Thoracic aorta (tissue), 2 donors: ENCODE results near the gene AP3M1. TPM values are rescaled to one million over a fixed set of nuclear protein-coding genes. Genes with fewer than 3 reads are reported as not detected.

ENCODE experiments used
- ATAC-seq: fragments of 150-250 bp; one replicate; pipeline ENCODE4 v1.8.0; 2017; ENCODE audit warnings: low read depth; ENCODE audit not compliant: insufficient number of reproducible peaks, low FRiP score
- DNase-seq: peaks from one replicate; pipeline ENCODE4 v3.0.0-alpha.2; 2020; ENCODE audit warnings: low spot score
- H3K27ac ChIP-seq, 2 donors: fragments of 200-600 bp; sonication (generic); 1 replicate in 1 of 2; 2 replicates in 1 of 2; pipeline ENCODE4 v1.5.1; 2016; ENCODE audit warnings: mild to moderate bottlenecking in 2 of 2, moderate library complexity in 2 of 2
- H3K27me3 ChIP-seq: fragments of 200-600 bp; sonication (generic); replicated peaks from 2 replicates; pipeline ENCODE4 v1.6.0; 2016; ENCODE audit warnings: mild to moderate bottlenecking; ENCODE audit not compliant: insufficient read depth
- H3K36me3 ChIP-seq: fragments of 200-600 bp; sonication (generic); one replicate; pipeline ENCODE4 v1.5.1; 2016
- H3K4me1 ChIP-seq, 2 donors: fragments of 200-600 bp; sonication (generic); 1 replicate in 1 of 2; 2 replicates in 1 of 2; pipeline versions ENCODE4 v1.5.1 to v1.6.0; 2016; ENCODE audit warnings: low read depth in 2 of 2, mild to moderate bottlenecking in 1 of 2; ENCODE audit not compliant: control insufficient read depth in 1 of 2
- H3K4me3 ChIP-seq: fragments of 200-600 bp; sonication (generic); 2 replicates; pipeline ENCODE4 v1.5.1; 2016; ENCODE audit warnings: mild to moderate bottlenecking
- H3K9me3 ChIP-seq: fragments of 200-600 bp; sonication (generic); 2 replicates; pipeline ENCODE4 v1.5.1; 2016
- CTCF ChIP-seq: fragments of 200-600 bp; sonication (generic); IDR thresholded peaks from one replicate; pipeline ENCODE4 v1.5.1; 2019; ENCODE audit warnings: antibody characterized with exemption
- total RNA-seq, 2 donors: library from RNA; depleted of rRNA; stranded (reverse); fragments of >200 nt; gene quantifications; one replicate each; pipeline versions ENCODE4 v1.1.0 to v1.2.3, GENCODE V29; 2016

The AP3M1 gene
- total RNA-seq, 2 donors from 2014 or later: 22.7 to 29.3 TPM

DNA sequence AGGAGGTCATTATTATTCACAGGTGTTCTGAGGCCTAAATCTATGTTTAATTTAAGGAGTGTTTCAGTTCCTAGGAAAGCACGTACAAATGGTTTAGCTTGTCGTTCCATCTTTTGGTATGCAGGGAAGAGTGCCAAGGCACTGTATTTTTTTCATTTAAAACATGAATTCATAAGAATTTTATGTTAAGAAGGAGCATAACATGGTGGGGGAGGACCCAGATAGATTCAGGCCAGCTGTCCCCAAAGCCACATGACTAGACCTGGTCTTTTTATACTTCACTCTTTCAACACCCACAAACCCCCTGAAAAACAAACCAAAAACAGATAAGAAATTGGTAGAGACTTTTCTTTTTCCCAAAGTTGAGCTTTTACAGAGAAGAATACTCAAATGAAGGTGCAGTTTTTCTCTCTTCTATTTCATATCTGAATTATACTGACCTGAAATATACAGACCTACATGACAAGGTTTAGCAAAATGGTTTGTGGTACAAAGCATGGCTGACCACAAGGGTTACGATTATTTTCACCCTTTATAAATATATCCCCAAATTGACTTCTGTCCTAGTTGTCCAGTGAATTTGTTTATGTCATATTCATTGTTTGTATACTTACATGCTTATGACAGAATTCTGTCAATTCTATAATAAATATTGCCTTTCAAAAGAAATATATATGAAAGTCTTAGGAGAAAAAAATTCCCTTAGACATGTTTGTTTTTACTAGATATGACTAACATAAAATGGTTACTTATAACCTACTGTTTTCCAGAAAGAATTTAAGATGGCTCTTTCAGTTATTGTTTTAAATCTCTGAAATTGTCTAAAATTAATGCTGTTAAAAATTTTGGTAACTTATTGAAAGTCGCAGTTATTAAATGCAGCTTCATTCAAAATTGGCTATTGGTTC, 71.3 kb downstream of the AP3M1 start:
- H3K27me3 ChIP-seq: no peaks in the 10 kb centered on the region
- H3K9me3 ChIP-seq: no peaks in the 10 kb centered on the region
- peaks cover 38 to 75% of the 10 kb centered on the region in 2 donors for H3K4me1 ChIP-seq
- H3K4me3 ChIP-seq: no peak overlapping the region
- peak overlapping the region; percentile 7 to 23 for H3K27ac ChIP-seq
- TF ChIP-seq CTCF: no peak
- DNase-seq (no peak), ATAC-seq (no peak)
- peaks cover 5% of the 10 kb centered on the region for H3K36me3 ChIP-seq

DNA sequence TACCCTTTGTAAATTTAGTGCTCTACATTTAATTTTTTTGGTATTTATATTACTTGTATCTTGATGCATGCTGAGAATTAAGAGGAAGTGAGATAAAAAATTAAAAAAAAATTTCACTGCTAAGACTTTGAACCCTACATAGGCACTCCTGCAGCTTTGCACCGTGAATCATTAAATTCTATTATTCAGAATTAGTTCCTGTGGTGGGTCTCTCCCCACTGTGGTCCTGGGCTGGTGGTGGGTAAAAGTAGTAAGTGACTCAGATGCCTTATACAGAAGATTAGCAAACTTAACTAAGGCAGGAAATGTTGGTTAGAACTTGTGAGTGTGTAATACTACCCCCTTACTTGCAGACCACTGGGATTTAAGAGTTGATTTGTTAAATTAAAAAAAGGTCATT, 72.6 kb downstream of the AP3M1 start:
- DNase-seq (no peak), ATAC-seq (no peak)
- peak overlapping the region in 1 of 2 donors; percentile 7 for H3K27ac ChIP-seq
- H3K36me3 ChIP-seq: no peaks in the 10 kb centered on the region
- H3K4me3 ChIP-seq: no peak overlapping the region
- no peaks in the 10 kb centered on the region for H3K27me3 ChIP-seq
- H3K4me1 ChIP-seq: peaks cover 51 to 88% of the 10 kb centered on the region in 2 donors
- no peak for TF ChIP-seq CTCF
- no peaks in the 10 kb centered on the region for H3K9me3 ChIP-seq

- no peaks in the 10 kb centered on the region for H3K9me3 ChIP-seq
- peaks cover 57 to 94% of the 10 kb centered on the region in 2 donors for H3K4me1 ChIP-seq
- no peak overlapping the region for H3K4me3 ChIP-seq
- H3K36me3 ChIP-seq: no peaks in the 10 kb centered on the region
- no peak for TF ChIP-seq CTCF
- DNase-seq (no peak), ATAC-seq (no peak)
- H3K27ac ChIP-seq: no peak overlapping the region
- H3K27me3 ChIP-seq: no peaks in the 10 kb centered on the region
Measured at GRCh38 chr10:74077416-74077815, 73.2 kb downstream of the AP3M1 start.

- DNase-seq: no peak
- no peak for TF ChIP-seq CTCF
- Histone ChIP-seq H3K4me1 (peaks cover 58 to 93% of the 10 kb centered on the region in 2 donors), H3K36me3 (no peaks in the 10 kb centered on the region), H3K27ac (no peak overlapping the region), H3K4me3 (no peak overlapping the region), H3K9me3 (no peaks in the 10 kb centered on the region), H3K27me3 (no peaks in the 10 kb centered on the region)
- ATAC-seq: no peak
Measured at GRCh38 chr10:74076961-74077360, 73.7 kb downstream of the AP3M1 start.

- DNase-seq (no peak), ATAC-seq (no peak)
- no peak for TF ChIP-seq CTCF
- Histone ChIP-seq H3K4me1 (peaks cover 59 to 93% of the 10 kb centered on the region in 2 donors), H3K27me3 (no peaks in the 10 kb centered on the region), H3K4me3 (no peak overlapping the region), H3K36me3 (no peaks in the 10 kb centered on the region), H3K27ac (peak overlapping the region; percentile 37 to 72), H3K9me3 (no peaks in the 10 kb centered on the region)
Measured at GRCh38 chr10:74075906-74076305, 74.7 kb downstream of the AP3M1 start.
